Measurements from ENCODE around the gene SLC9A6. TPM values are rescaled to one million over a fixed set of nuclear protein-coding genes. Genes with fewer than 3 reads are reported as not detected.

The SLC9A6 gene
- polyA plus RNA-seq, 1 experiment = 14.7 TPM

GRCh38 chrX:135981668-135982067 lies 3.6 kb upstream of the SLC9A6 start:
- no peak overlapping the region for H3K4me3 ChIP-seq (ENCODE audit: low read depth, low read length)

GRCh38 chrX:135982860-135983259 lies 2.4 kb upstream of the SLC9A6 start:
- POLR2A ChIA-PET = no interaction called here
- Histone ChIP-seq H3K27ac (ENCODE audit: low read depth, low read length) (no peak overlapping the region), H3K9me3 (ENCODE audit: control insufficient read depth, insufficient read depth, low read length) (no peaks in the 10 kb centered on the region), H3K27me3 (ENCODE audit: control insufficient read depth, insufficient read depth, low read length) (no peaks in the 10 kb centered on the region), H3K4me3 (ENCODE audit: low read depth, low read length) (no peak overlapping the region)
- DNase-seq (ENCODE audit: low read depth, low spot score) = no peak
- no peak for TF ChIP-seq CTCF (IDR thresholded peaks at IDR 0.05; ENCODE audit: low read depth, low read length)
- CTCF ChIA-PET = no interaction called here

More at GRCh38 chrX:135981668-135982067, 3.6 kb upstream of the SLC9A6 start:
- POLR2A ChIA-PET = no interaction called here
- Histone ChIP-seq H3K27ac (ENCODE audit: low read depth, low read length) (no peak overlapping the region), H3K27me3 (ENCODE audit: control insufficient read depth, insufficient read depth, low read length) (no peaks in the 10 kb centered on the region), H3K9me3 (ENCODE audit: control insufficient read depth, insufficient read depth, low read length) (no peaks in the 10 kb centered on the region)
- TF ChIP-seq CTCF (IDR thresholded peaks at IDR 0.05; ENCODE audit: low read depth, low read length) = no peak
- DNase-seq (ENCODE audit: low read depth, low spot score) = no peak
- CTCF ChIA-PET = no interaction called here

- H3K4me3 ChIP-seq (ENCODE audit: low read depth, low read length) = no peak overlapping the region
- no peaks in the 10 kb centered on the region for H3K27me3 ChIP-seq (ENCODE audit: control insufficient read depth, insufficient read depth, low read length)
- H3K9me3 ChIP-seq (ENCODE audit: control insufficient read depth, insufficient read depth, low read length) = no peaks in the 10 kb centered on the region
- DNase-seq (ENCODE audit: low read depth, low spot score) = no peak
- ChIA-PET POLR2A (no interaction called here), CTCF (interaction anchor here (0.8 kb wide), 1 partner anchor 45 kb away, joined by 3 read pairs; no protein-coding TSS in a partner anchor)
- no peak overlapping the region for H3K27ac ChIP-seq (ENCODE audit: low read depth, low read length)
- TF ChIP-seq CTCF (IDR thresholded peaks at IDR 0.05; ENCODE audit: low read depth, low read length) = no peak
These were observed 979 bp upstream of the SLC9A6 start for GRCh38 chrX:135984256-135984655.

GRCh38 chrX:135984791-135985156 lies 461 bp upstream of the SLC9A6 start:
- POLR2A ChIA-PET = no interaction called here

GRCh38 chrX:135985973-135986310 lies 707 bp downstream of the SLC9A6 start:
- Histone ChIP-seq H3K9me3 (ENCODE audit: control insufficient read depth, insufficient read depth, low read length) (no peaks in the 10 kb centered on the region), H3K27ac (ENCODE audit: low read depth, low read length) (no peak overlapping the region), H3K27me3 (ENCODE audit: control insufficient read depth, insufficient read depth, low read length) (no peaks in the 10 kb centered on the region), H3K4me3 (ENCODE audit: low read depth, low read length) (peak overlapping the region; percentile 76)
- CTCF ChIA-PET = interaction anchor here (0.6 kb wide), 1 partner anchor 11 kb away, joined by 3 read pairs; no protein-coding TSS in a partner anchor
- POLR2A ChIA-PET = no interaction called here
- TF ChIP-seq CTCF (IDR thresholded peaks at IDR 0.05; ENCODE audit: low read depth, low read length) = no peak
- no peak for DNase-seq (ENCODE audit: low read depth, low spot score)

More at GRCh38 chrX:135984791-135985156, 461 bp upstream of the SLC9A6 start:
- no peak for TF ChIP-seq CTCF (IDR thresholded peaks at IDR 0.05; ENCODE audit: low read depth, low read length)
- Histone ChIP-seq H3K27ac (ENCODE audit: low read depth, low read length) (no peak overlapping the region), H3K27me3 (ENCODE audit: control insufficient read depth, insufficient read depth, low read length) (no peaks in the 10 kb centered on the region), H3K4me3 (ENCODE audit: low read depth, low read length) (peak overlapping the region; percentile 76), H3K9me3 (ENCODE audit: control insufficient read depth, insufficient read depth, low read length) (no peaks in the 10 kb centered on the region)
- no peak for DNase-seq (ENCODE audit: low read depth, low spot score)
- CTCF ChIA-PET = no interaction called here
